Transverse colon (tissue), 4 donors: Measurements from ENCODE around the gene S100A5. TPM values are rescaled to one million over a fixed set of nuclear protein-coding genes. Genes with fewer than 3 reads are reported as not detected.

Source experiments
- DNase-seq: peaks from one replicate; pipeline ENCODE4 v3.0.0-alpha.2; 2019
- H3K27ac ChIP-seq, 4 donors: fragments of 200-600 bp; sonication (generic); 2 replicates each; pipeline ENCODE4 v1.5.1; 2016 to 2018; ENCODE audit warnings: inconsistent platforms in 4 of 4
- H3K27me3 ChIP-seq: fragments of 200-600 bp; sonication (generic); 2 replicates; pipeline ENCODE4 v1.5.1; 2017; ENCODE audit warnings: inconsistent platforms
- H3K36me3 ChIP-seq, 4 donors: fragments of 200-600 bp; sonication (generic); 2 replicates each; pipeline ENCODE4 v1.5.1; 2017 to 2019; ENCODE audit warnings: inconsistent platforms in 4 of 4
- H3K4me1 ChIP-seq, 4 donors: fragments of 200-600 bp; sonication (generic); 2 replicates each; pipeline ENCODE4 v1.5.1; 2017 to 2020; ENCODE audit warnings: inconsistent platforms in 4 of 4
- H3K4me3 ChIP-seq, 4 donors: fragments of 200-600 bp; sonication (generic); 1 replicate in 1 of 4; 2 replicates in 3 of 4; pipeline versions ENCODE4 v1.5.1 to v1.6.1; 2017 to 2019; ENCODE audit warnings: inconsistent platforms in 4 of 4
- H3K9me3 ChIP-seq, 2 donors: fragments of 200-600 bp; sonication (generic); 2 replicates each; pipeline ENCODE4 v1.5.1; 2017 to 2019; ENCODE audit warnings: inconsistent platforms in 2 of 2
- CTCF ChIP-seq, 5 experiments: fragments of 200-600 bp in 3 of 5; fragments of 450-650 bp in 2 of 5; sonication (generic) in 3 of 5; IDR thresholded peaks; 1 replicate in 2 of 5; 2 replicates in 3 of 5; pipeline ENCODE4 v1.5.1; 2016 to 2017; ENCODE audit warnings: antibody characterized with exemption in 5 of 5, inconsistent platforms in 3 of 5, mild to moderate bottlenecking in 2 of 5, moderate library complexity in 1 of 5
- EP300 ChIP-seq: sonication (generic); formaldehyde crosslinking; IDR thresholded peaks from one replicate; pipeline ENCODE4 v1.6.1; 2017; ENCODE audit warnings: antibody characterized with exemption, low read depth
- POLR2A ChIP-seq: fragments of 450-650 bp; IDR thresholded peaks from one replicate; pipeline ENCODE4 v1.6.1; 2016; ENCODE audit warnings: antibody characterized with exemption, mild to moderate bottlenecking, moderate library complexity
- POLR2AphosphoS5 ChIP-seq, 3 donors: sonication (generic); formaldehyde crosslinking; IDR thresholded peaks; one replicate each; pipeline ENCODE4 v1.6.1; 2016; ENCODE audit warnings: antibody characterized with exemption in 3 of 3
- WGBS, 2 donors: methylation state at CpG; one replicate each; pipeline ENCODE4 v1.1.5; 2018; ENCODE audit warnings: low coverage in 1 of 2; 5-methylcytosine and 5-hydroxymethylcytosine counted together
- in situ Hi-C, 4 donors: fragments of 200-750 bp; cut with MboI; loops; one replicate each; pipeline versions ENCODE4 v1.15.0 to v1.15.1; 2017; ENCODE audit warnings: low sequenced_read_pairs in 3 of 4, low pct_ligation_motif_present in 1 of 4, low pct_unique_long_range_greater_than_20kb in 1 of 4
- intact Hi-C: fragments of 100-400 bp; cut with DNase I; formaldehyde crosslinking; loops from one replicate; pipeline ENCODE4 v1.15.1; 2023; ENCODE audit warnings: low total_unique reads
- total RNA-seq, 4 donors: library from RNA; depleted of rRNA; stranded (reverse); fragments of >200 nt; gene quantifications; one replicate each; pipeline ENCODE4 v1.1.0, GENCODE V29; 2016

The S100A5 gene
- total RNA-seq, 4 donors from 2014 or later, result not detected

DNA sequence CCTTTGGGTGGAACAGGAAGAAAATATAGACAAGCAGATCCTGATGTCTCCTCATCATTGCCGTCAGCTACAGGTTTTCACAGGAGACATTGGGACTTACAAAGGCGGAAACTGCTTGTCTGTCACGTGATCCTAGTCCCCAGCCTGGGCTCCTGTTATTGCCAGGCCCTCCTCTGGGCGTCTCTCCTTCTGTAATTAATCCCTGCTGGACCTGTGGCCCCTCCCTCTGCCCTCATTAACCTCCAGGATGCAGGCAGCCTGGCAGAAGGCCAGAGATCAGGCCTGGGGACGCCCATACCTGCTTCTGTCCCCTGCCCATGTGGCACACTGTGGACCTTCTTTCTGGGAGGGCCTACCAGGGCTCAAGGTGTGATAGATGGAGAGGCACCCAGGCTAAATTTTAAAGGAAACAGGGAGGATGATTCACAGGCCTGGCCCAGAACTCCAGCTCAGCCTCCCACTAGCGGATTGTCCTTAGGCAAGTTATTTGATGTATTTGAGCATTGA lies 2.4 kb downstream of the S100A5 start:
- WGBS, 2 donors, result 50 to 80% methylated on average over 1 to 6 of the region's 6 CpGs
- H3K27me3 ChIP-seq, result no peaks in the 10 kb centered on the region
- H3K27ac ChIP-seq, result peak overlapping the region; percentile 95 to 100 (median 99)
- H3K9me3 ChIP-seq, result no peaks in the 10 kb centered on the region
- H3K4me3 ChIP-seq, result no peak overlapping the region
- in situ Hi-C loops (loop anchor here in 1 of 4 donors (25.0 kb wide), 1 partner anchor 449 kb away; the partner anchor contains the start of genes JTB, RAB13 and RPS27), intact Hi-C loops (no loop called here)
- DNase-seq, result peak; percentile 84
- peaks cover 8 to 64% (median 46%) of the 10 kb centered on the region in 4 donors for H3K4me1 ChIP-seq
- H3K36me3 ChIP-seq, result no peaks in the 10 kb centered on the region
- TF ChIP-seq CTCF (IDR thresholded peaks at IDR 0.05) (peak in 1 of 5 experiments; percentile 47), POLR2A (no peak), POLR2AphosphoS5 (IDR thresholded peaks at IDR 0.05) (no peak)

- Histone ChIP-seq H3K27ac (peak overlapping the region; percentile 95 to 100 (median 99)), H3K4me3 (no peak overlapping the region), H3K27me3 (no peaks in the 10 kb centered on the region), H3K36me3 (no peaks in the 10 kb centered on the region), H3K9me3 (no peaks in the 10 kb centered on the region), H3K4me1 (peaks cover 10 to 67% (median 50%) of the 10 kb centered on the region in 4 donors)
- in situ Hi-C loops (loop anchor here in 1 of 4 donors (25.0 kb wide), 1 partner anchor 450 kb away; the partner anchor contains the start of genes JTB, RAB13 and RPS27), intact Hi-C loops (no loop called here)
- TF ChIP-seq CTCF (IDR thresholded peaks at IDR 0.05) (no peak), EP300 (no peak), POLR2A (no peak), POLR2AphosphoS5 (IDR thresholded peaks at IDR 0.05) (no peak)
- DNase-seq, result no peak
- 97% methylated on average over 6 of the region's 6 CpGs; no CpG with 5 or more reads in 1 of the 2 donors for WGBS, 2 donors
Observed at GRCh38 chr1:153537376-153537730, 3.4 kb downstream of the S100A5 start.

- no peaks in the 10 kb centered on the region for H3K9me3 ChIP-seq
- H3K27me3 ChIP-seq, result no peaks in the 10 kb centered on the region
- 53 to 73% methylated on average over 2 to 9 of the region's 9 CpGs for WGBS, 2 donors
- in situ Hi-C loops, result loop anchor here in 1 of 4 donors (25.0 kb wide), 1 partner anchor 450 kb away; the partner anchor contains the start of genes JTB, RAB13 and RPS27
- H3K36me3 ChIP-seq, result no peaks in the 10 kb centered on the region
- DNase-seq, result peak; percentile 84
- peaks cover 15 to 67% (median 55%) of the 10 kb centered on the region in 4 donors for H3K4me1 ChIP-seq
- H3K27ac ChIP-seq, result peak overlapping the region; percentile 95 to 100 (median 99)
- H3K4me3 ChIP-seq, result peak overlapping the region in 3 of 4 donors; percentile 70 to 81 (median 77)
- intact Hi-C loops, result no loop called here
- TF ChIP-seq POLR2AphosphoS5 (IDR thresholded peaks at IDR 0.05), result peak in 2 of 3 donors; percentile 67 to 73
- no peak for TF ChIP-seq CTCF (IDR thresholded peaks at IDR 0.05)
Observed at GRCh38 chr1:153536671-153537375, 3.9 kb downstream of the S100A5 start.

DNA sequence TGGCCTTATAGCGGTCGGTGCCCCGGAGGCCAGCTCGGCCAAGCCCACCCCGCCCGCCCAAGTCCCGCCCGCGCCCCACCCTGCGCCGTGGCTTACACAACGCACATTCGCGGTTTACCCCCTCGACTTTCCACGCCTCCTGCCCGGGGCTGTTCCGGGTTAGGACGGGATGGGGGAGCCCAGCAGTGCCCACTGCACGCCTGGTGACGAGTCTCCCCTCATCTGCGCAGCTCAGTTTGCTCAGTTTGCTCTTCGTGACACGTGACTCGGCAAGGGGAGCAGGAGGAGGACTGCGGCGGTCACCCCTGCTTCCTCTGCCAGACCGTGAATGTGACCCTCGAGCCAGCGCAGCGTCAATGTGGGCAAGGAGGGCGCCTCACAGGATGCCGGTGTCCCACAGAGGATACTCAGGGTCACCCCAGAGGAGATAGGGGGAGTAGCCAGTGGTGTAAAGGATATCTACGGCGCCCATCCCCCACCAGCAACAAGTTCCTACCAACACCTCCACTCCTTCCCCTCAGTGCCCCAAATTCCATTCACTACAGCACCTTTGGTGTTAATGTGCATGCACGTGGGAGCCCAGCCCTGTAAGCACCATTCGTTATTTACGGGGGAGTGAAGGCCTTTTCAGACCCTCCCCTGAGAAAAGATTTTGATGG lies 4.6 kb downstream of the S100A5 start:
- WGBS, 2 donors, result 9% methylated on average over 25 of the region's 38 CpGs; no CpG with 5 or more reads in 1 of the 2 donors
- peaks cover 17 to 71% (median 56%) of the 10 kb centered on the region in 4 donors for H3K4me1 ChIP-seq
- no peaks in the 10 kb centered on the region for H3K27me3 ChIP-seq
- H3K9me3 ChIP-seq, result no peaks in the 10 kb centered on the region
- peak; percentile 92 for DNase-seq
- in situ Hi-C loops, result loop anchor here in 1 of 4 donors (25.0 kb wide), 1 partner anchor 451 kb away; the partner anchor contains the start of genes JTB, RAB13 and RPS27
- TF ChIP-seq POLR2AphosphoS5 (IDR thresholded peaks at IDR 0.05) (peak; percentile 92 to 95 (median 94)), EP300 (no peak), POLR2A (peak; percentile 84), CTCF (IDR thresholded peaks at IDR 0.05) (no peak)
- H3K4me3 ChIP-seq, result peak overlapping the region; percentile 70 to 93 (median 79)
- intact Hi-C loops, result no loop called here
- H3K36me3 ChIP-seq, result no peaks in the 10 kb centered on the region
- peak overlapping the region; percentile 95 to 100 (median 99) for H3K27ac ChIP-seq
